ENCODE measurements around the gene SERPINF2. TPM values are rescaled to one million over a fixed set of nuclear protein-coding genes. Genes with fewer than 3 reads are reported as not detected.

Gene SERPINF2
- total RNA-seq, 2 donors from 2014 or later, result 1.0 to 1.7 TPM

DNA sequence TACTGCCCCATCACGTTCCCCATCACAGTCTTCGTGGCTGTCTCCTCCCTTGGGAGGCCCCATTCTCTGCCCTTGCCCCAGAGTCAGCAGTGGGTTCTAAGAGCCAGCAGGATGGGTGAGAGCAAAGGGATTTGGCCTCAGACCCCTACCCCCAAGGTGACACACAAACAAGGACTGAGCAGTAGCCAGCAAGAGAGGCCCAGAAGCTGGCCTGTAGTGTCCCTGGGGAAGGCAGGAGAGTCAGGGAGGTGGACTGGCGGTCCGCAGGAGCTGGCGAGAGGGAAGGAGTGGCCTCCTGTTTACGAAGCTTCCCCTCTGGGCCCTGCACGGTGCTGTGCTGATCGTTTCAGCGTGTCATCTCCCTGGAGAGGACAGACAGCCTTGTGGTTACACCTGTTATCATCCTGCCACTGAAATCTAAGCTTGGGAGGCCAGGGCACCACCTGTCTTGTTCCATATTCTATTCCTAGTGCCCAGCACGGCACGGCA, 9.8 kb upstream of the SERPINF2 start:
- Histone ChIP-seq H3K9me3 (no peaks in the 10 kb centered on the region), H3K4me3 (no peak overlapping the region), H3K27ac (no peak overlapping the region), H3K27me3 (no peaks in the 10 kb centered on the region), H3K36me3 (no peaks in the 10 kb centered on the region), H3K9ac (ENCODE audit: low read depth in 2 of 2, low read length in 2 of 2) (no peak overlapping the region), H3K4me1 (peaks cover 4% of the 10 kb centered on the region)
- no peak for TF ChIP-seq CTCF (IDR thresholded peaks at IDR 0.05)
- DNase-seq, result no peak
- intact Hi-C loops (cut with DNase I), result loop anchor here (5.0 kb wide), 1 partner anchor 49 kb away; no protein-coding TSS in a partner anchor

DNA sequence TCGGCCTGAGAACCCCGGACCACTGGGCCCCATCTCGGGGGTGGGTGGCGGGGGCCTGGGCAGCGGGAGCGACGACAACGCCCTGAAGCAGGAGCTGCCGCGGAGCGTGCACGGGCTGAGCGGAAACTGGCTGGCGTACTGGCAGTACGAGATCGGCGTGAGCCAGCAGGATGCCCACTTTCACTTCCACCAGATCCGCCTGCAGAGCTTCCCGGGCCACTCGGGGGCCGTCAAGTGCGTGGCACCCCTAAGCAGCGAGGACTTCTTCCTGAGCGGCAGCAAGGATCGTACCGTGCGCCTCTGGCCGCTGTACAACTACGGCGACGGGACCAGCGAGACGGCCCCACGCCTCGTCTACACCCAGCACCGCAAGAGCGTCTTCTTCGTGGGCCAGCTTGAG, 8.9 kb upstream of the SERPINF2 start:
- TF ChIP-seq CTCF (IDR thresholded peaks at IDR 0.05), result no peak
- Histone ChIP-seq H3K9me3 (no peaks in the 10 kb centered on the region), H3K27me3 (no peaks in the 10 kb centered on the region), H3K9ac (ENCODE audit: low read depth in 2 of 2, low read length in 2 of 2) (no peak overlapping the region), H3K4me3 (no peak overlapping the region), H3K36me3 (no peaks in the 10 kb centered on the region), H3K27ac (no peak overlapping the region), H3K4me1 (peaks cover 4% of the 10 kb centered on the region)
- intact Hi-C loops (cut with DNase I), result loop anchor here (5.0 kb wide), 1 partner anchor 49 kb away; no protein-coding TSS in a partner anchor
- no peak for DNase-seq

- no peak for DNase-seq
- intact Hi-C loops (cut with DNase I), result no loop called here
- no peaks in the 10 kb centered on the region for H3K27me3 ChIP-seq
- H3K9me3 ChIP-seq, result no peaks in the 10 kb centered on the region
- no peaks in the 10 kb centered on the region for H3K36me3 ChIP-seq
- H3K4me1 ChIP-seq, result peaks cover 4% of the 10 kb centered on the region
- H3K27ac ChIP-seq, result no peak overlapping the region
- no peak for TF ChIP-seq CTCF (IDR thresholded peaks at IDR 0.05)
- no peak overlapping the region for H3K9ac ChIP-seq (ENCODE audit: low read depth in 2 of 2, low read length in 2 of 2)
- no peak overlapping the region for H3K4me3 ChIP-seq
Measured at GRCh38 chr17:1735418-1735817, 7.3 kb upstream of the SERPINF2 start.

DNA sequence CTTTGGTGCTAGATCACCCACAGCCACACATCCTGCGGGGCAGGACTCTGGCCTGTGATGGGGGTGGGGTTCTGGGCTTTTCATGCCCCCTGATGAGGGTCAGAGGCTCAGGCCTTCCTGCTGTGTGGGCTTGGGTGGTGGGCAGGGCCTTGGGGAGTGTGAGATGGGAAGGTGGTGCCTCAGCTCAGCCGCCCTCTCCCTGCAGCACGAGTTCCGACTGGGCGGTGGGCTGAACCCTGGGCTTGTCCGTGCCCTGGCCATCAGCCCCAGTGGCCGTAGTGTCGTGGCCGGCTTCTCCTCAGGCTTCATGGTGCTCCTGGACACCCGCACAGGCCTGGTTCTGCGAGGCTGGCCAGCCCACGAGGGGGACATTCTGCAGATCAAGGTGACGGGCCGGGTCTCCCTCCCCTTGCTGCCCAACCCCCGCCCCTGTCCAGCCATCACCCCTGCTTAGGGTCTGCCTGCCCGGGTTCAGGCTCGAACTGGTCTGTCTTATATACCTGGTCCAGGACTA, 6.8 kb upstream of the SERPINF2 start:
- Histone ChIP-seq H3K27ac (no peak overlapping the region), H3K4me1 (peaks cover 4% of the 10 kb centered on the region), H3K27me3 (no peaks in the 10 kb centered on the region), H3K9ac (ENCODE audit: low read depth in 2 of 2, low read length in 2 of 2) (no peak overlapping the region), H3K4me3 (no peak overlapping the region), H3K36me3 (no peaks in the 10 kb centered on the region), H3K9me3 (no peaks in the 10 kb centered on the region)
- no peak for DNase-seq
- intact Hi-C loops (cut with DNase I), result no loop called here
- no peak for TF ChIP-seq CTCF (IDR thresholded peaks at IDR 0.05)

DNA sequence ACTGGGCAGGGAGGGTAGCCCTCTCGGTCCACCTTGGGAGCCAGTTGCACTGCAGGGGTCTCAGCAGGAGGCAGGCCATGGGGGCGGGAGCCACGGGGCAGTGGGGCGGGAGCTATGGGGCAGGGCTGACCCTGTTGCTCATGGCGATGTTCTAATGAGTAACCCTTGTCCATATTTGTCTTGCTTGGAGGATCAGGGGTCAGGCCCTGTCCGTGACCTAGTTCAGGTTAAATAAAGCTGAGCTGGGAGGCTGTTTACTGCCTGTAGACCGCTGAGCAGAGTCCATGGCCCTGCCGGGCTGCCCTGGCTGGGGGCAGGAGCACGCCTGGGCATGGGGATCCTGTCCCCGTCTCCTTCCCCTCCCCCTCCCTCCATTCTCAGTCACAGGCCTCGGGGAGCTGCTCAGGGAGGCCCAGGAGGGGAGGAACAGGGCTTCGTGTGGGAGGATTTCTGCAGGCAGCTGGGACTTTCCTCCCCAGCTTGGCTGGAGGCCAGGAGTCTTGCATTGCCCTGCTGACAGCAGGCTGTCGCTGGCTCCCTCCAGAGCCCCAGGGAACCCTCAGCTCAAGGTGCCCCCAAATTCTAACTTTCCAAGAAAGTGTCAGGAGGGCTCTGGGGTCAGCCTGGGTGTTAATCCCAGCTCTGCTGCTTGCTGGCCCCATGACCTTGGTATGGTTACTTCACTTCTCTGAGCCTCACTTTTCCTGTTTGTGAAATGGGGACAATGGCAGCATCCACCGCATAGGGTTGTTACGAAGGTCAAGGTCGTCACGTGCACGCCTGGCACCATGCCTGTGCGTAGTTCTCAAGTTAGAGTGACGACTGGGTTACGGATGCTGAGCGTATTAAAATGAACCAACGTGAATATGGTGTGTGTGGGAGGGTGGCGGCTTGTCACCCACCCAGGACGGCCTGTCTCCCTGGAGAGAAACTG, 6.1 kb upstream of the SERPINF2 start:
- H3K36me3 ChIP-seq, result no peaks in the 10 kb centered on the region
- intact Hi-C loops (cut with DNase I), result no loop called here
- H3K27me3 ChIP-seq, result no peaks in the 10 kb centered on the region
- no peak for DNase-seq
- peaks cover 4% of the 10 kb centered on the region for H3K4me1 ChIP-seq
- H3K27ac ChIP-seq, result no peak overlapping the region
- H3K4me3 ChIP-seq, result no peak overlapping the region
- peak overlapping the region in 1 of 2 donors; percentile 12 for H3K9ac ChIP-seq (ENCODE audit: low read depth in 2 of 2, low read length in 2 of 2)
- TF ChIP-seq CTCF (IDR thresholded peaks at IDR 0.05), result no peak
- H3K9me3 ChIP-seq, result no peaks in the 10 kb centered on the region
